GM06990 (cell line): ENCODE data around the gene POU2F3.

ENCODE experiments used
- DNase-seq: peaks from one replicate; pipeline ENCODE4 v3.0.0-alpha.2; 2011; ENCODE audit not compliant: insufficient read length; ENCODE audit errors: extremely low read depth
- H3K27me3 ChIP-seq: replicated peaks from 2 replicates; pipeline ENCODE4 v1.6.0; 2011; ENCODE audit warnings: low read length; ENCODE audit not compliant: control insufficient read depth, insufficient read depth
- H3K36me3 ChIP-seq: 2 replicates; pipeline ENCODE4 v1.5.1; 2011; ENCODE audit warnings: low read length; ENCODE audit not compliant: control insufficient read depth, insufficient read depth
- H3K4me3 ChIP-seq: replicated peaks from 2 replicates; pipeline ENCODE4 v1.5.1; 2011; ENCODE audit warnings: low read depth, mild to moderate bottlenecking, control low read depth, low read length
- CTCF ChIP-seq: IDR thresholded peaks from 2 replicates; pipeline ENCODE4 v1.5.1; 2011; ENCODE audit warnings: low read length, control low read depth, mild to moderate bottlenecking, inconsistent platforms; ENCODE audit not compliant: insufficient read depth, poor library complexity, severe bottlenecking

The POU2F3 gene

GRCh38 chr11:120295099-120295498 lies 55.2 kb downstream of the POU2F3 start:
- no peak for DNase-seq
- H3K36me3 ChIP-seq = no peaks in the 10 kb centered on the region
- no peaks in the 10 kb centered on the region; the same call in none of the 2 replicates for H3K27me3 ChIP-seq
- no peak for TF ChIP-seq CTCF
- H3K4me3 ChIP-seq = no peak overlapping the region

GRCh38 chr11:120296554-120296953 lies 56.6 kb downstream of the POU2F3 start:
- DNase-seq = no peak
- no peak for TF ChIP-seq CTCF
- Histone ChIP-seq H3K27me3 (no peaks in the 10 kb centered on the region; the same call in none of the 2 replicates), H3K36me3 (no peaks in the 10 kb centered on the region), H3K4me3 (no peak overlapping the region)

GRCh38 chr11:120298461-120298860 lies 58.5 kb downstream of the POU2F3 start:
- no peak for TF ChIP-seq CTCF
- H3K36me3 ChIP-seq = no peaks in the 10 kb centered on the region
- H3K27me3 ChIP-seq = no peaks in the 10 kb centered on the region; the same call in 1 of the 2 replicates
- H3K4me3 ChIP-seq = no peak overlapping the region
- DNase-seq = no peak

GRCh38 chr11:120302001-120302805 lies 62.3 kb downstream of the POU2F3 start:
- no peak for DNase-seq
- no peaks in the 10 kb centered on the region; the same call in 1 of the 2 replicates for H3K27me3 ChIP-seq
- no peak overlapping the region for H3K4me3 ChIP-seq
- H3K36me3 ChIP-seq = no peaks in the 10 kb centered on the region
- no peak for TF ChIP-seq CTCF

GRCh38 chr11:120303004-120303637 lies 63.2 kb downstream of the POU2F3 start:
- Histone ChIP-seq H3K27me3 (no peaks in the 10 kb centered on the region; the same call in 1 of the 2 replicates), H3K4me3 (no peak overlapping the region), H3K36me3 (no peaks in the 10 kb centered on the region)
- peak; percentile 26 for DNase-seq
- TF ChIP-seq CTCF = peak; percentile 83
